GM23338 (cell line): Measurements from ENCODE around the gene ZNF711. TPM values are rescaled to one million over a fixed set of nuclear protein-coding genes. Genes with fewer than 3 reads are reported as not detected.

ENCODE experiments used
- ATAC-seq: fragments of 200-7000 bp; cut with Tn5 transposase; 3 replicates; pipeline ENCODE4 v1.9.1; 2020
- DNase-seq: peaks from one replicate; pipeline ENCODE4 v3.0.0-alpha.2; 2015; ENCODE audit warnings: low spot score
- H2AFZ ChIP-seq: fragments of 200-600 bp; sonication (generic); 2 replicates; pipeline ENCODE4 v1.8.0; 2016; ENCODE audit warnings: antibody characterized with exemption, mild to moderate bottlenecking, moderate library complexity
- H3F3A ChIP-seq: fragments of 200-600 bp; sonication (generic); replicated peaks from 2 replicates; pipeline ENCODE4 v1.8.0; 2017; ENCODE audit warnings: antibody characterized with exemption, mixed run types, low read depth
- H3K27ac ChIP-seq: fragments of 200-600 bp; sonication (generic); 2 replicates; pipeline ENCODE4 v1.6.1; 2016; ENCODE audit warnings: low read depth
- H3K27me3 ChIP-seq: fragments of 200-600 bp; sonication (generic); 2 replicates; pipeline ENCODE4 v1.8.0; 2016; ENCODE audit warnings: mild to moderate bottlenecking, mixed run types, moderate library complexity; ENCODE audit not compliant: insufficient read depth
- H3K36me3 ChIP-seq: fragments of 200-600 bp; sonication (generic); 2 replicates; pipeline ENCODE4 v1.8.0; 2016; ENCODE audit warnings: mild to moderate bottlenecking; ENCODE audit not compliant: insufficient read depth
- H3K4me1 ChIP-seq: fragments of 200-600 bp; sonication (generic); 2 replicates; pipeline ENCODE4 v1.8.0; 2016; ENCODE audit warnings: mild to moderate bottlenecking, moderate library complexity; ENCODE audit not compliant: insufficient read depth
- H3K4me2 ChIP-seq: fragments of 200-600 bp; sonication (generic); 2 replicates; pipeline ENCODE4 v1.7.1; 2017; ENCODE audit warnings: mixed run types
- H3K4me3 ChIP-seq: fragments of 200-600 bp; sonication (generic); 2 replicates; pipeline ENCODE4 v1.6.1; 2016; ENCODE audit warnings: mixed run types
- H3K79me2 ChIP-seq: fragments of 200-600 bp; sonication (generic); replicated peaks from 2 replicates; pipeline ENCODE4 v1.8.0; 2017; ENCODE audit warnings: mild to moderate bottlenecking; ENCODE audit not compliant: insufficient read depth
- H3K9me2 ChIP-seq: fragments of 200-600 bp; sonication (generic); 2 replicates; pipeline ENCODE4 v1.8.0; 2017; ENCODE audit not compliant: insufficient read depth
- H4K20me1 ChIP-seq: fragments of 200-600 bp; sonication (generic); replicated peaks from 2 replicates; pipeline ENCODE4 v1.8.0; 2017; ENCODE audit warnings: mild to moderate bottlenecking; ENCODE audit not compliant: insufficient read depth
- H3K27ac Mint-ChIP-seq: 2 replicates; pipeline ENCODE4 v1.8.0; 2020; ENCODE audit warnings: inconsistent platforms, mild to moderate bottlenecking, moderate library complexity, mixed read lengths
- H3K27me3 Mint-ChIP-seq: 3 replicates; pipeline ENCODE4 v1.8.0; 2022; ENCODE audit warnings: low read depth, mild to moderate bottlenecking, moderate library complexity, mixed read lengths, inconsistent platforms; ENCODE audit not compliant: insufficient read depth, poor library complexity
- H3K36me3 Mint-ChIP-seq: 3 replicates; pipeline ENCODE4 v1.8.0; 2021; ENCODE audit warnings: low read depth, mild to moderate bottlenecking, inconsistent platforms, moderate library complexity, mixed read lengths
- H3K4me1 Mint-ChIP-seq: 3 replicates; pipeline ENCODE4 v1.8.0; 2020; ENCODE audit warnings: mild to moderate bottlenecking, inconsistent platforms, mixed read lengths
- H3K4me3 Mint-ChIP-seq: 3 replicates; pipeline ENCODE4 v1.8.0; 2021; ENCODE audit warnings: moderate library complexity, mild to moderate bottlenecking, inconsistent platforms, mixed read lengths
- H3K9me3 Mint-ChIP-seq: 3 replicates; pipeline ENCODE4 v1.8.0; 2020; ENCODE audit warnings: moderate library complexity, mild to moderate bottlenecking, inconsistent platforms, mixed read lengths
- CREB1 ChIP-seq: fragments of 250-450 bp; sonication (Bioruptor Pico); IDR thresholded peaks from 2 replicates; pipeline ENCODE4 v1.5.0; 2020; ENCODE audit warnings: low read depth, mild to moderate bottlenecking, moderate library complexity
- CTCF ChIP-seq, 2 experiments: fragments of 200-600 bp in 1 of 2; sonication (generic) in 1 of 2; conservative IDR thresholded peaks; 2 replicates each; pipeline versions ENCODE4 v1.5.1 to v1.6.1; 2016 to 2017; ENCODE audit warnings: antibody characterized with exemption in 2 of 2, low read depth in 2 of 2, mild to moderate bottlenecking in 2 of 2, moderate library complexity in 1 of 2
- ETS1 ChIP-seq: IDR thresholded peaks from 2 replicates; pipeline ENCODE4 v1.6.1; 2016; ENCODE audit warnings: antibody characterized with exemption
- EZH2 ChIP-seq: fragments of 200-600 bp; sonication (generic); IDR thresholded peaks from one replicate; pipeline ENCODE4 v1.8.0; 2017; ENCODE audit warnings: antibody characterized with exemption, mild to moderate bottlenecking, low read depth; ENCODE audit not compliant: unreplicated experiment
- EZH2phosphoT487 ChIP-seq: fragments of 200-600 bp; sonication (generic); IDR thresholded peaks from one replicate; pipeline ENCODE4 v1.8.1; 2018; ENCODE audit warnings: antibody characterized with exemption; ENCODE audit not compliant: unreplicated experiment
- NANOG ChIP-seq: IDR thresholded peaks from 2 replicates; pipeline ENCODE4 v1.6.1; 2016; ENCODE audit warnings: antibody characterized with exemption, borderline replicate concordance
- REST ChIP-seq: IDR thresholded peaks from one replicate; pipeline ENCODE4 v1.6.1; 2018; ENCODE audit warnings: antibody characterized with exemption; ENCODE audit not compliant: unreplicated experiment
- STAT1 ChIP-seq: IDR thresholded peaks from one replicate; pipeline ENCODE4 v1.6.1; 2016; ENCODE audit warnings: antibody characterized with exemption; ENCODE audit not compliant: unreplicated experiment
- ZNF114 ChIP-seq: fragments of 250-450 bp; sonication (Bioruptor Pico); IDR thresholded peaks from 2 replicates; pipeline ENCODE4 v1.5.0; 2020; ENCODE audit warnings: mild to moderate bottlenecking, moderate library complexity
- ZNF331 ChIP-seq: fragments of 250-450 bp; sonication (Bioruptor Pico); IDR thresholded peaks from 2 replicates; pipeline ENCODE4 v1.5.0; 2020; ENCODE audit warnings: low read depth, mild to moderate bottlenecking, moderate library complexity
- polyA plus RNA-seq: library from polyadenylated mRNA; unstranded; fragments of >200 nt; fragmentation: Nextera tagmentation; extraction: Ambion mirVana; gene quantifications from 2 replicates; pipeline ENCODE4 v1.2.1, GENCODE V29; 2016
- total RNA-seq: library from RNA; depleted of rRNA; stranded (reverse); fragments of >200 nt; shearing (Covaris generic); gene quantifications from 2 replicates; pipeline ENCODE4 v1.2.3, GENCODE V29; 2014

The ZNF711 gene
- total and polyA plus RNA-seq, 2 experiments from 2014 or later, result 12.2 to 20.0 TPM

GRCh38 chrX:85243155-85243554 is 636 bp upstream of the ZNF711 start (continued):
- TF ChIP-seq EZH2phosphoT487 (no peak), ZNF114 (CRISPR knock-in tag) (no peak), REST (no peak), CTCF (conservative IDR thresholded peaks at IDR 0.05; ENCODE audit: low read depth in 2 of 2) (no peak), CREB1 (CRISPR knock-in tag) (no peak)

- no peak overlapping the region for H2AFZ ChIP-seq
- peaks cover 7% of the 10 kb centered on the region; the same call in 1 of the 2 replicates for H3K36me3 ChIP-seq
- Mint-ChIP-seq H3K4me1 (peaks cover 18% of the 10 kb centered on the region), H3K27me3 (no peaks in the 10 kb centered on the region), H3K9me3 (no peaks in the 10 kb centered on the region), H3K4me3 (peak overlapping the region; percentile 94), H3K27ac (peak overlapping the region; percentile 95), H3K36me3 (peaks cover 6% of the 10 kb centered on the region)
- H3K27me3 ChIP-seq, result no peaks in the 10 kb centered on the region
- no peaks in the 10 kb centered on the region for H3F3A ChIP-seq
- ATAC-seq (peak; percentile 29), DNase-seq (peak; percentile 41)
- H3K4me1 ChIP-seq, result peaks cover 10% of the 10 kb centered on the region
- peak overlapping the region; percentile 84 for H3K27ac ChIP-seq
- H3K4me2 ChIP-seq, result peak overlapping the region; percentile 84
- peak overlapping the region; percentile 78 for H3K4me3 ChIP-seq
- peaks cover 56% of the 10 kb centered on the region for H3K79me2 ChIP-seq
- no peaks in the 10 kb centered on the region; the same call in 1 of the 2 replicates for H4K20me1 ChIP-seq
- H3K9me2 ChIP-seq, result no peaks in the 10 kb centered on the region
- TF ChIP-seq STAT1 (no peak), EZH2 (no peak), CREB1 (CRISPR knock-in tag) (no peak), ZNF331 (CRISPR knock-in tag) (no peak), NANOG (no peak), ETS1 (no peak), REST (no peak)
Observed at GRCh38 chrX:85244450-85245211, 840 bp downstream of the ZNF711 start.
